Left colon (tissue), 2 donors: ENCODE measurements around the gene OLIG3. TPM values are rescaled to one million over a fixed set of nuclear protein-coding genes. Genes with fewer than 3 reads are reported as not detected.

Source experiments
- ATAC-seq: fragments of 200-7000 bp; cut with Tn5 transposase; one replicate; pipeline ENCODE4 v1.9.1; 2020; ENCODE audit warnings: mild to moderate bottlenecking, moderate library complexity
- DNase-seq, 2 donors: peaks; one replicate each; pipeline ENCODE4 v3.0.0-alpha.2; 2020
- intact Hi-C, 2 donors: fragments of 100-400 bp; cut with DNase I in 1 of 2; cut with micrococcal nuclease in 1 of 2; formaldehyde crosslinking; loops; one replicate each; pipeline versions ENCODE4 v1.11.2 to v1.14.0; 2022; cut with DNase I, micrococcal nuclease
- total RNA-seq, 2 donors: library from RNA; stranded (reverse); fragmentation: NEBNext Ultra II Directional; extraction: Animal tissue kit (Norgen Biotek cat#: 25700); gene quantifications; one replicate each; pipeline ENCODE4 v1.2.1, GENCODE V29; 2021
- donor health status: DM: no; HTN: no; CAD: no.
- donor health status: DM: yes; HTN: yes; CAD: no.

Gene OLIG3
- total RNA-seq, 2 donors from 2014 or later = not detected

DNA sequence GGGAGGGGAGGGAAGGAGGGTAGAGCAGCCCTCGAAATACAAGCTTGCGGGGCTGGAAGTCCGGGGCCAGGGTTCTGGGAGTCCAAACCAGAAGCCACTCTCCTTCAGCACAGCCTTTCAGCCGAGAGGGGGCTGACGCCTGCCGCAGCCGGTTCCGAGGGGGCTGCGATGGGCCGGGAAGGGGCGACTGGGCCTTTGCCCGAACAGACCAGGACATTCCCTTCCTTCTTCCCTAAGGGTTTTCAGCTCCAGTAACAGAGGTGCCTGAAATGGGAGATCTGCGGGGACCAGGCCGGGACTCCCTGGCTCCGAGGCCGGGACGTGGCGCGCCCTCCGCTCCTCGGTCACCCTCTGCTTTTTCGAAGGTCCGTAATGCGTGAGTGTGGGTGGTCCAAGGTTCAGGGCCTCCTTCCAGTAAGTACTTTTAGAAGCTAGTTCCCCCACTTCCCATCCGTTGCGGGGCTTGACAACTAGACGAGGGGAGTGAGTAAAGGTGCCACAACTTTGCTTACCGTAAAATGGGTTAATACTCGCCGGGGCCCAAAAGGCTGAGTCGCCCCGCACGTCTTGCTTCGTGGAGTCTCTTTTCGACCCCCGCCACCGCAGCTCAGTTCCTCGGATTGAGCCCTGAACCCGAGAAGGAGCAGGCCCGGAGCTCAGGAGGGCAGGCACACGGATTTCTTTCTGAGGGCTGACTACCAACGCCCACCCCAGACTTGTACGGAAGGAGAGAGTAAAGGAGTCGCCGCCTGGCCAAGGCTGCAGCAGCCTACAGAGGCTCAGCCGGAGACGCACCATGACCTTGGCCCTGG lies 2.9 kb upstream of the OLIG3 start:
- no peak for DNase-seq
- no peak for ATAC-seq
- intact Hi-C loops = no loop called here

DNA sequence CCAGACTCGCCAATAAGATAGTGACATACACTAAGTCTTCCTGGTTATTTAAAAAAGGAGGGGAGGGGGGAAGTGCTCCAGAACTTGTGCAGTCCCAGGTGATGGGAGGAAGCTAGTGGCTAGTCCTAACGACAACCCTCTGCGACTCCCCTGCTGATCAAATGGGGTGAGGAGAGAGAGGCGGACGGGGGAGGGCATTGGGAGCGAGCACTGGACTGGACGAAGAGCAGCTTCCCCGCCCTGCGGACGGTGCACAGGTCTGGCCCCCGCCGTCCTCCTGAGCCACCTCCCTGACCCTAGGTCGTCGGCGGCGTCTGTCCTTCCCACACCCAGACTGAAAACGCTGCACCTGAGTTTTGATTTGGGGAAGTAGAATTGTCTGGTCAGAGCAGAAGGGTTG lies 2.2 kb upstream of the OLIG3 start:
- intact Hi-C loops = no loop called here

DNA sequence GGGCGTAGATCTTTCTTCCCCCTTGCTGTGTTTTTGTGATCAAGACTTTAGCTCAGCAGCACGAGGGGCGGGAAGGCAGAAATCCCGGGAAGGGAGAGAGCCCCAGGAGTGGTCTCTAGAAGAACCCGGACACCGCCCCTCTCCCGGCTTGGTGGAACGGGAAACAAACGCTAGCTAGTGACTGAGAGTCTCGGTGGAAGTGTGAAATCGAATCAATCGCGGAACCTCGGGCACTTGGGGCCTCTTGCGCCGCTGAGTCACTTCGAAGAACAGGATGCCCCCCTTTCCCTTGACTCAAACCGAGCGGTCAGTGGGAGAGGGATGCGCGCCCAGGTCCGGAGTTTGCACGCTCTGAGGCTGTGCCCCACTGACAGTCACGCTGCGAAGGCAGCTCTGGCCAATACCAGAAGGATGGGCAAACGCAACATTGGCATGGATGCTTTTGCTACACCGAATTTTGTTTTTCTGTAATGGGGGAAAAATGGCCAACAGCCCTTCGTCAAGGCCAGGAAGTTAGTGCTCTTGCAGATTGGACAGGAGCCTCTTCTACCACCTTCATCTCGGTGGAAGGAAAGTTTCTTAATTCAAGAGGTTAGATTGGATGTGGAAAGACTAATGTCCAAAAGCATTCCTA lies 1.6 kb upstream of the OLIG3 start:
- DNase-seq (no peak), ATAC-seq (no peak)
- intact Hi-C loops = no loop called here

More for the DNA sequence above, 2.2 kb upstream of the OLIG3 start:
- ATAC-seq (no peak), DNase-seq (no peak)

DNA sequence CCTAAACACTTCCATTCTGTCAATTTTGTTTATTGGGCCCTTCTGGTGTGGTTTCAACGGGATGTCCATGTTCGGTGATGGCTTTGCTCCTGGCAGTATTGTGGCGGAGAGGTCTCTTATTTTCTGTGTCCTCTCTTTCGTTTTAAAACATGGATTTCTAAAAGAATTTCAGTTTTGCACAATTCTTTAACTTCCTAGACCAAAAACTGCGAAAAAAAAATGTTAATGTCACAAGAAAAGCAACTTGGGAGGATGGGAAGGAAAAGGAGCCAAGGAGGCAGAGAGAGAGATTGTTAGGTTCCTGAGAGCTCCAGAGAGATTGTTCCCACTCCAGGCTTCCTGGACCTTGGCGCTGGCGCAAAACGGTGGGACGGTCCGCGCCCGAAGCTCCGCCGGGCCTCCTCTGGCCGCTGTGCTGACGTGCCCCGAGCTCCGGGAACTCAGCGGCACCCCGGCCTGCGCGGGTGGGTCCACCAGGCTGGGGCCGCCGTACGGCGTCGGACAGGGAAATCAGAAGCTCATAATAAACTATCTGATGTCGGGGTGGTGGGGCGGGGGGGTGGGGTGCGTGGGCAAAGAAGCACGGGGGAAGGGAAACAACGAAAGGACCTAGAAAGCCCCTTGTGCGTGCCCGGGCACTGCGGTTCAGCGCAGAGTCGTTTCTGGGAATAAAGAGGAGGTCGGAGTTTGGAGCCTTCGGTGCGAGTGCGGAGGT lies 951 bp upstream of the OLIG3 start:
- no peak for DNase-seq
- intact Hi-C loops = no loop called here
- ATAC-seq = no peak

DNA sequence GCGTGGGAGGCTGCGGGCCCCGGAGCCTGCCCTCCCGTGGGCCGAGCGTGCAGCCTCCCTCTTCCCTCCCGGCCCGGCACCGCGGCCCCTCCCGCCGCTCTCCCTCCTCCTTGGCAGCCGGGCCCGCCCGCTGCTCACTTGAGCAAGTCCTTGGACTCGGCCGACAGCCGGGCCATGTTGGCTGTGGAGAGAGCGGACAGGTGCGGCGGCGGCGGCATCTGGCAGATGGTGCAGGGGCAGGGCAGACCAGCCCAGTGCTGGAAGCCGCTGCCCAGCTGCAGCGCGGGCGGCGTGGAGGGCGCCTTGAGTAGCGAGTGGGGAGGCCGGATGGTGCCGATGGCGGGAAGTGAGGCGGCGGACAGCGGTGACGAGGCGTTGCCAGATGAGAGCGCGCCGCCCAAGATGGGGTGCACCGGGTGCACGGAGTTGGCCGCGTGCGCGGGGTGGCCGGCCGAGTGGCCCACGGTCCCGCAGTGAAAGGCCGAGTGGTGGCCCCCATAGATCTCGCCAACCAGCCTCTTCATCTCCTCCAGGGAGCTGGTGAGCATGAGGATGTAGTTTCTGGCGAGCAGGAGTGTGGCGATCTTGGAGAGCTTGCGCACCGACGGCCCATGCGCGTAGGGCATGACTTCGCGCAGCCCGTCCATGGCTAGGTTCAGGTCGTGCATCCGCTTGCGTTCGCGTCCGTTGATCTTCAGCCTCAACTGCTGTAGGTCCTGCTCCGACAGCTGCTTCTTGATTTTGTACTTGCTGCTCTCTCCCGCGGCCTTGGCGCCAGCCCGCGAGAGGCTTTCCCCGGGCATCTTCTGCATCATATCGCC lies 766 bp downstream of the OLIG3 start:
- DNase-seq (peak in 1 of 2 donors; percentile 44), ATAC-seq (peak; percentile 69)
- intact Hi-C loops = no loop called here

DNA sequence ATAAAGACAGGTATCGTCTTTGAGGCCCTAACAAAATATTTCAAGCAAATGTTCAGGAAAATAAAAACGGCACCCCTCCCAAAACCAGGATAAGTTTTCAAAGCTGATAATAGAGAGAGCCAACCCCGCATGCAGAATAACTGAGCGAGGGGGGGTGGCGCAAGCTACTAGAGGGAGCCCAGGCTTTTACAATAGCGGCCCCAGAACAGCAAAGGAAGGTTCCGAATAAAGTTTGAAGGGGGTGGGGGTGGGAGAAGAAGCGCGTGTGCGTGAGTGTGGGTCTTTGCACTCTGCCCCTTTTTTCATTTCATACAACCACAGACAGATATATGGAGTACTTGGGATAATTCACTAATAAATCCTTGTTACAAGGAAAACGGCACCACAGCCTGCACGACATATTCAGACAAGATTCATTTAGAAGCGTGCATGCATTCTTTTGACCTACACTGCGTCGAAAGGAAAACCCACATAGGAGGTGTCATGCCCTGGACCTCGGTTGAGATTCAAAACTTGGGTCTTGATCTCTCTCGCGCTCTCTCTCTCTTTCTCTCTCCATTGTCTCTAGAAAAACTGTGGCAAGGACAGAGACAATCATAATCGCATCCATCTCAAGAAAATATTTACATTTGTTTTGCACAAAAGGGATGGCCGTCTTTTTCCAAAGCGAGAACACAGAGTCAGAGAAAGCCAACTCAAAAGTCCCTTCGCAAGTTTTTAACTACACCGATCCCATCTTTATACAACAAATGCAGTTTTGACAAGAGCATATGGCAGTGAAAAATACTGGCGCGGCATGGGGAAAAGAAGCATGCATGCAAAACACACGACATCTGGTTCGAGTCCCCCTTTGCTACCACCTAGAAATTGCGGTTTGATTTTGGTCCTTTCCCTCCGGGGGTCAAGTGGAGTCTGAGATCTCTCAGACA lies 1.6 kb downstream of the OLIG3 start:
- no peak for ATAC-seq
- no peak for DNase-seq
- intact Hi-C loops = no loop called here

DNA sequence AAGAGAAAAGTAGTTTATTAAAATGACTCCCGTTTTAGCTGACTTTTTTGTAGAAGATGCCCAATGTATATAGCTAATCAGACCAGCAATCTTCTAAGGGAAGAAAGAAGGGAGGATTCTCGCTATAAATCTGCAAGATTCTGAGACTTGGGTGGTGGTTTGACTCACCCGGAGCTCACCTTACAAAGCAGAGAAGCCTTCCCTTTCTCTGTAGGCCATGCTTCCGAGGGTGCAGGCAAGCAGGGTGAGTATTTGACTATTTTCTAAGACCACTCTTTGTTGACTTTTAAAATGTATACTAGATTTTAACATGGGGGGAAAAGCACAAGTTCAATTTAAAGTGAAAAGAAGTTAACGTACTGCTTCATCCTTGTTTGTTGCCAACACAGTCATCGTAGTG lies 2.7 kb downstream of the OLIG3 start:
- ATAC-seq (no peak), DNase-seq (no peak)
- intact Hi-C loops = no loop called here

DNA sequence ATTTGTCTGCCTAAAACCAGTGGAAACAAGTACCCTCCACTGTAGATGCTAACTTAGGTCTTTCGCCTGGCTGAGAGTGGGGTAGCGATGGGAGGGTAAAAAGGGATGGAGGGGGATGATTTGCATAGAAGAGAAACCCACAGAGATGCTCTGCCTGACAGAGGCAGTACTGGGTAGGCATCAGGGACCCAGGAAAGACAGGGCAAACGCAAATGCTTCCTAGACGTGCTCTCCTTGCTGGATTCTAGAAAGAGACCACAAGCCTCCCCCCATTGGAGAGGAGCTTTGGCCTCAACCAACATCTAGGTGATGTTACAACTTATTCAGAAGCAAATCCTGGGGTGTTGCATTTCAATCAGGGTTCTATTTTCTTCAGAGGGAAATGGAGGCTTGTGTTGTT lies 3.2 kb downstream of the OLIG3 start:
- DNase-seq (no peak), ATAC-seq (no peak)
- intact Hi-C loops = no loop called here

DNA sequence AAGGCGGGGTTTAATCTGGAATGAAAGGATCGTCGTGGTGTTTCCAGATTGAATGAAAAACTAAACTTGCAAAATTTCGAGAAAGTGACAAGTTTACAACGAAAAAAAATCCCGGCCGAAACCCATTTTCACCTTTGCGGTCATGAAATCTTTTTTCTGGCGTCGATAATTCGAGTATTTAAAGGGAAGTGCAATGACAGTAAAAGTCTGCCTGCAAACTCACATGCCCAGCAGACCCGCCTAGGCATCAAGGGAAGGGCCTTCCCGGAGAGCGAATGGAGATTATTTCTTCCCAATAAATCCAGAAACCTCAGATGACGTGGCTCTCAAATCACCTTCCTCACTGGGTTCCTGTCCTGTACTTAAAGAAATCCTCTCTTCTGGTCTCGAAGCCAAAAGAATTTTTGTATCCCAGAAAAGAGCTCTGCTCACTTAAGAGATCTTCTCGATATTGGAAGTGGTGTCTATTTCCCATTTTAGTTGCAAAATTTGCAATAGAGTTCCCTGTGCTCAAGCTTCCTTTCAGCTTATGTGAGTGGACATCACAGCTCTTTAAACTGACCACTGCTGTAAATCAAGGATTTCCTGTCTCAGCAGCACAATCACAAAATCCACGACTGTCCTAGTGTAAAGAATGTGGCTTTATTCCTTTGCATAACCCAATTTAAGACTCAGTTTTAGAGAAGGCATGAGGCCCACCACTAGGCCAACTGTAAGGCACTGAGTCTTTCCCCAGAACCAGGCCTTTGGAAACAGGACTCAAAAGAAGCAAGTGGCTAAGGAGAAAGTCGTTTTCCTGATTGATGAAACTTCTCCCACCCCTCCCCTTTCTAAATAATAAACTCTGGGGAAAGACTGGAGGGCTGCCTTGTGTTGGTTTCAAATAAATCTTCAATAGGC lies 3.9 kb downstream of the OLIG3 start:
- no peak for DNase-seq
- no peak for ATAC-seq
- intact Hi-C loops = no loop called here

DNA sequence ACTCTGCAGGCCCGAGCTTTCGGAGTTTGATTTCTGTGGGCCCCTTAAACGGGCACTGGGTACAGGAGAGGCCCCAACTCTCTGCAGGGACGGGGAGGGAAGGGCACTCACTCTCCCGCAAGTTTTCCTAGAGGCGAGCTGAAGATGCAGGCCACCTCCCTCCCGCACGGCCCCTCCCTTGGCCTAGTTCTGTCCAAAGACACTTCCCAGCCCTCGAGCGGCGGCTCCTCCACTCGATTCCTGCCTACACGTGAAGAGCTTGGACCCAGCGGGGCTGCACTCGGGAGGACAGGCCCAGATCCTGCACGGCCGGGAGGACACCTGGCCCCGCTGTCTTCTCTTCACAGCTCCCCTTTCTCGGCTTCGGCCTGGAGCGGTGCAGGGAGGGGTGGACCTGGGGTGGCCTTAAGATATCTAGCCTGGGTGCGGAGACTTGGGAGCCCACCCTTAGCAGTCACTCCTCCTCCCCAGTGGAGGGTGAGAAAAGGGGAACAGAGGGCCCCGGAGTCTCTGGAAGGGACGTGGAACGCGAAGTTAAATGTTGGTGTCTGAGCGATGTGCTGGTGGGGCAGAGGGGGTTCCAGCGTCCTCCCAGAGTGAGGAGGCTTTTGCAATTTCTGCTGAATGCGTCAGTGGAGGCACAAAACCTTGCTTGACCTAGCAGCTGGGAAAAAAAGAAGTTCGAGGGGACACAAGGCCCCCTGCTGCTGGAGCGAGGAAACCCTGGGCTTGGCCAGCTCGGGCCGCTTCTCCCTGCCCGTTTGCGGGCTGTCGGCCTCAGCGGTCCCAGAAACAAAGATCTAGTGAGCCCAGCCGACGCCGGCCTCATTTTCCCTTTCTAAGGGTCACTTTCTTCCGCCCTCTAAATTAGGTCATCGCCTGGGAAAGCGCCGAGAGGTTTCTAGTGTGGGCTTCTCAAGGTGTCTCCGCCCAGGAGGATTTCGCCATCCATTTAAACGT lies 4.9 kb downstream of the OLIG3 start:
- intact Hi-C loops = no loop called here
- no peak for DNase-seq
- no peak for ATAC-seq

DNA sequence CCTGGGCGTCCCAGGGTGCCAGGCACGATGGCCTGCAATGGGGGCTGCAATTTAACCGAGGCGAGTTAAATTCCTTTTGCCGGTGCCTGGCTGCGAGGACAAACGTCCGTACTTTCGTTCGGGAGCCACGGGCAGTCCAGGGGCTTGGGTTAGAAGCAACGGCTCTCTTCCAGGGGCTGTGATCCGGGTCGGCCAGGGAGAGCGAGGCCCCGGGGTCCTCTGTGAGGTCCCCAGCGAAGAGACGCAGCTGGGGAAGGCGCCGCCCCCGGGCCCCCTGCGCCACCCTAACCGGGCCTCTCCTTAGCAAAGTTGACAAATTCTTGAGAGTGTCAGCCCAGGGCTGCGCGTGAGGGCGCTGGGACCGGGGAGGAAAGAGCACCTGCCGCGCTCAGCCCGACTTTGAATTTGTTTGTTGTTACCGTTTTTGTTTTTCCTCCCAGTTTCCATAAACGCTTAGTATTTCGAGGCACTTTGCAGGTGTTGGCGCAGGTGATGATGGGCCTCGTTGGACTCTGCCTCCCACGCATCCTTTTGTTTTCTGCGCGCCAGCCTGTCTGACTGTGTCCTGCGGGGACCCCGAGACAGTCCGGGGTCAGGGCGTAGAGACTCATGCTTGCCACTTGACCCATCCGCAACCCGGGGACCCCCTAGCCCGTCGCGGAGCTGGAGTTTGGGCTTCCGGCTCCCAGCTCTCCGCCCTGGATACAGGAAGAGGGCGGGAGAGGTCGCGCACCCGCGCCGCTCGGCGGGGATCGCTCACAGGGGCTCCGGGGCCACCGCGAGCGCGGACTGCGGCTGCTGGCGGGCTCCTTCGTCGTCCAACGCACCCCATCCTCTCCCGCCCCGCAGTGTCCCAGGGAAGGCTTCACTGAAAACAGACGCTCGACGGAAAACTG lies 5.8 kb downstream of the OLIG3 start:
- ATAC-seq = no peak
- DNase-seq = no peak
- intact Hi-C loops = no loop called here

DNA sequence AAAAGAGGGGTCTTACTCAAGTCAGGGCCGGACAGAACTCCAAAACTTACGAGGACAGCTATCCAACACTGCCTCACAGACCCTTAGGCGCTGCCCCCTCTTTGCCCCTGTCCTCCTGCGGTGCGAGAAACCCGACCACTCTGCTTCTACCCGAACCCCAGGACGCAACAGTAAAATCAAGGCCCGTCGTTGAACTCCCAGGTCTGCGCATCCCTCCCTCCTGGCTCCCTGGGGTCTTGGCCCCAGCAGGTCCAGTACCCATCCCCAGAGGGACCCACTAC lies 6.4 kb downstream of the OLIG3 start:
- DNase-seq (no peak), ATAC-seq (no peak)
- intact Hi-C loops = no loop called here

DNA sequence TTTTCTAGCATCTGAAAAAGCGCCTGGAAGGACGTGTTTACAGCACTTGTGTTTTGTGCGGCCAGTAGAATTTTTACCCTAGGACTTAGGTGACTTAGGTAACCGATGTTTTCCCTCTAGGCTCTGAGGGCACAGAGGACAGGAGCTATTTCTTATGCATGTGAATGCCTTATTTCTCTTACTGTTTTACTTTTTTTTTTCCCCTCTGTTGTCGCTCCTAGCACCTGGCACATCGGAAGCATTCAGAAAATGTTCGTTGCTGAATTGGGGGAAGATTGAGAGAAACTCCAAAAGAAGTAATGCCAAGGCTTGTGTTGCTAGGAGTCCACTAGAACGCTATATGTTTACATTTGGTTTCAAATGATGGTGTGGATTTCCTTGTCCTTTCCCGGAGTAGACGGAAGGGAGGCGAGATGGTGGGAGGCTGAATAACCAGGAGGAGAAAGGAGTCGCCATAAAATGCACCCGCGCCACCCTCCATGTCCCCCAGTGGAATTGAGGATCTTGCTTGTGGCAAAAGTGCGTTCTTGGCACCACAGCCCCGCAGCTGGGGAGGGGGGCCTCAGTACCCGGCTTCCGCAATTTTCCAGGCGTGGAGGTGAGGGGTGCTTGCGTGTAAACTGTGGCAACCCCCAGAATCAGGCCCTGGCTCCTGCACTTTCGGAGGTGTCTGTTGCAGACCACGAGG lies 6.9 kb downstream of the OLIG3 start:
- no peak for ATAC-seq
- intact Hi-C loops = no loop called here
- DNase-seq = no peak

DNA sequence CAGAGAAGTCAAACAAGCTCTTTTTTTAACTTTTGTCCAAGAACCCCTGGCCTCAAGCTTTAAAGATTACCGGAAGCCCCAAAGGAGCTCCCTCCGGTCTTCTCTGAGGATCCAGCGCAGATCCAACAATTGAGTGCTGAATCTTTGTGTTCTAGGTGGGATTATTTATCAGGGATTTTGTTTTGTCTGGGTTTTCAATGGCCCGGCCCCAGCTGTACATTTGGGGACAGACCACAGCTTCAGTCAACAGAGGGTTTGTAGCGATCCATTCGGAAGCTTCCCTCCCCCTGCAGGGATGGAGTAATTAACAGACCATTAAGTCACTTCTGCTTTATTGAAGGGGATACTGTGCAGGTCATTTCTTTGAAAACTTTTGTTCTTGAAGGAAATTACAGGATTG lies 7.8 kb downstream of the OLIG3 start:
- no peak for DNase-seq
- intact Hi-C loops = no loop called here
- no peak for ATAC-seq

DNA sequence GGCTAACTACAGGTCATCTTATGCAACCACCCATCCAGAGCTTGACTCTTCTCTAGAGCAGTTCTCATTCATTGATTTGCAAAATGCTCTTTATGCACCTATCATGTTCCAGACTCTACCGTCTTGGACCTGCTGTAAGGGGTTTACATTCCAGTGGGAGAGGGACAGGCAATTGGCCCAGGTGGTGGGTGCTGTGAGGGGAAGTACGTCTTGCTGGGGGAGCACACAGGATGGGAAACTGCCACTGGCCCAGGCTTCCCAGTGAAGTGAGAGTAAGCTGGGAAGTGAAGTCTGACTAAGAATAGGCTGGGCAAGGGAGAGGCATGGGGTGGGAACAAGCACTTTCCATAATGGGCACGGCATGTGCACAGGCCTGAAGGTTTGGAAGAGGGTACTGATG lies 13.8 kb downstream of the OLIG3 start:
- no peak for DNase-seq
- ATAC-seq = no peak
- intact Hi-C loops = no loop called here
